Ovary (tissue), 3 donors: ENCODE results near the gene LSR.

Experiments used
- CTCF ChIP-seq, 3 donors: fragments of 450-650 bp in 2 of 3; fragments of 200-600 bp in 1 of 3; IDR thresholded peaks; one replicate each; pipeline versions ENCODE4 v1.5.1 to v1.8.0; 2016 to 2022; ENCODE audit warnings: antibody characterized with exemption in 3 of 3, mild to moderate bottlenecking in 1 of 3
- EP300 ChIP-seq: sonication (generic); formaldehyde crosslinking; IDR thresholded peaks from one replicate; pipeline ENCODE4 v1.6.1; 2017; ENCODE audit warnings: antibody characterized with exemption
- donor health status: DM: no; HTN: no; CAD: no.

- no peak for TF ChIP-seq EP300
- no peak for TF ChIP-seq CTCF (IDR thresholded peaks at IDR 0.05)
These were observed 23.4 kb downstream of the LSR start for GRCh38 chr19:35272122-35272719.
